Left lung (tissue), 10 donors: ENCODE data around the gene CEBPA. TPM values are rescaled to one million over a fixed set of nuclear protein-coding genes. Genes with fewer than 3 reads are reported as not detected.
A peak's percentile ranks its signal among the peaks of the same experiment; 100 is the strongest.

Source experiments
- ATAC-seq: fragments of 200-7000 bp; cut with Tn5 transposase; one replicate; pipeline ENCODE4 v1.9.1; 2020; ENCODE audit warnings: moderate library complexity
- DNase-seq, 4 donors: peaks; one replicate each; pipeline ENCODE4 v3.0.0-alpha.2; 2013 to 2020
- H3K27ac ChIP-seq, 2 donors: fragments of 200-600 bp; sonication (generic) in 1 of 2; one replicate each; pipeline versions ENCODE4 v1.5.0 to v1.8.0; 2020 to 2021
- H3K27me3 ChIP-seq, 2 donors: fragments of 200-600 bp; sonication (generic) in 1 of 2; one replicate each; pipeline versions ENCODE4 v1.5.0 to v1.8.0; 2020 to 2021
- H3K36me3 ChIP-seq, 2 donors: fragments of 200-600 bp; sonication (generic) in 1 of 2; one replicate each; pipeline versions ENCODE4 v1.5.0 to v1.8.0; 2020 to 2021
- H3K4me1 ChIP-seq, 2 donors: fragments of 200-600 bp; one replicate each; pipeline ENCODE4 v1.8.0; 2021
- H3K4me3 ChIP-seq, 2 donors: fragments of 200-600 bp; sonication (generic) in 1 of 2; one replicate each; pipeline versions ENCODE4 v1.5.0 to v1.8.0; 2020 to 2021; ENCODE audit warnings: mild to moderate bottlenecking in 1 of 2
- H3K9me3 ChIP-seq, 2 donors: fragments of 200-600 bp; sonication (generic) in 1 of 2; one replicate each; pipeline versions ENCODE4 v1.5.0 to v1.8.0; 2020 to 2021
- intact Hi-C, 2 donors: fragments of 100-400 bp; cut with DNase I; formaldehyde crosslinking; loops; one replicate each; pipeline versions ENCODE4 v1.11.2 to v1.14.2; 2022
- polyA plus RNA-seq, 6 donors: library from polyadenylated mRNA; unstranded; fragments of 120-200 nt; gene quantifications; one replicate each; pipeline ENCODE4 v1.2.1, GENCODE V29; 2013; ENCODE audit not compliant: insufficient read length in 6 of 6
- total RNA-seq, 2 donors: library from RNA; stranded (reverse); fragmentation: NEBNext Ultra II Directional; extraction: Animal tissue kit (Norgen Biotek cat#: 25700); gene quantifications; one replicate each; pipeline ENCODE4 v1.2.1, GENCODE V29; 2021
- TF ChIP-seq, protein P1 (sequence below), 2 donors: fragments of 200-600 bp; sonication (generic) in 1 of 2; IDR thresholded peaks; one replicate each; pipeline versions ENCODE4 v1.5.0 to v1.8.0; 2021; ENCODE audit warnings: antibody characterized with exemption in 2 of 2
- donor health status: DM: no; HTN: yes; CAD: no.
- donor health status: DM: no; HTN: no; CAD: no.

The CEBPA gene
- total and polyA plus RNA-seq, 8 donors, result 11.2 to 93.8 (median 16.5) TPM

- Histone ChIP-seq H3K4me3 (no peak overlapping the region), H3K27me3 (no peaks in the 10 kb centered on the region), H3K4me1 (peaks cover 19 to 67% of the 10 kb centered on the region in 2 donors), H3K9me3 (no peaks in the 10 kb centered on the region), H3K27ac (peak overlapping the region in 1 of 2 donors; percentile 77), H3K36me3 (no peaks in the 10 kb centered on the region)
- ATAC-seq (no peak), DNase-seq (peak in 1 of 4 donors; percentile 37)
- TF ChIP-seq, protein P1, sequence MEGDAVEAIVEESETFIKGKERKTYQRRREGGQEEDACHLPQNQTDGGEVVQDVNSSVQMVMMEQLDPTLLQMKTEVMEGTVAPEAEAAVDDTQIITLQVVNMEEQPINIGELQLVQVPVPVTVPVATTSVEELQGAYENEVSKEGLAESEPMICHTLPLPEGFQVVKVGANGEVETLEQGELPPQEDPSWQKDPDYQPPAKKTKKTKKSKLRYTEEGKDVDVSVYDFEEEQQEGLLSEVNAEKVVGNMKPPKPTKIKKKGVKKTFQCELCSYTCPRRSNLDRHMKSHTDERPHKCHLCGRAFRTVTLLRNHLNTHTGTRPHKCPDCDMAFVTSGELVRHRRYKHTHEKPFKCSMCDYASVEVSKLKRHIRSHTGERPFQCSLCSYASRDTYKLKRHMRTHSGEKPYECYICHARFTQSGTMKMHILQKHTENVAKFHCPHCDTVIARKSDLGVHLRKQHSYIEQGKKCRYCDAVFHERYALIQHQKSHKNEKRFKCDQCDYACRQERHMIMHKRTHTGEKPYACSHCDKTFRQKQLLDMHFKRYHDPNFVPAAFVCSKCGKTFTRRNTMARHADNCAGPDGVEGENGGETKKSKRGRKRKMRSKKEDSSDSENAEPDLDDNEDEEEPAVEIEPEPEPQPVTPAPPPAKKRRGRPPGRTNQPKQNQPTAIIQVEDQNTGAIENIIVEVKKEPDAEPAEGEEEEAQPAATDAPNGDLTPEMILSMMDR (IDR thresholded peaks at IDR 0.05), result no peak
- intact Hi-C loops, result no loop called here
Measured at GRCh38 chr19:33277434-33277833, 24.9 kb downstream of the CEBPA start.

- intact Hi-C loops, result no loop called here
- peaks cover 19 to 57% of the 10 kb centered on the region in 2 donors for H3K4me1 ChIP-seq
- peak in 1 of 4 donors; percentile 61 for DNase-seq
- H3K4me3 ChIP-seq, result no peak overlapping the region
- TF ChIP-seq, protein P1 (IDR thresholded peaks at IDR 0.05), result no peak
- H3K9me3 ChIP-seq, result no peaks in the 10 kb centered on the region
- no peak overlapping the region for H3K27ac ChIP-seq
- no peaks in the 10 kb centered on the region for H3K27me3 ChIP-seq
- peak; percentile 4 for ATAC-seq
- H3K36me3 ChIP-seq, result no peaks in the 10 kb centered on the region
Measured at GRCh38 chr19:33275933-33276619, 26.3 kb downstream of the CEBPA start.

- no peak overlapping the region for H3K4me3 ChIP-seq
- DNase-seq (peak in 1 of 4 donors; percentile 55), ATAC-seq (no peak)
- no peaks in the 10 kb centered on the region for H3K27me3 ChIP-seq
- H3K36me3 ChIP-seq, result no peaks in the 10 kb centered on the region
- H3K4me1 ChIP-seq, result peaks cover 19 to 52% of the 10 kb centered on the region in 2 donors
- H3K9me3 ChIP-seq, result no peaks in the 10 kb centered on the region
- TF ChIP-seq, protein P1 (IDR thresholded peaks at IDR 0.05), result no peak
- intact Hi-C loops, result no loop called here
- no peak overlapping the region for H3K27ac ChIP-seq
Measured at GRCh38 chr19:33275559-33275932, 26.8 kb downstream of the CEBPA start.

- H3K9me3 ChIP-seq, result no peaks in the 10 kb centered on the region
- peak overlapping the region; percentile 63 to 82 for H3K27ac ChIP-seq
- no peak overlapping the region for H3K4me3 ChIP-seq
- intact Hi-C loops, result no loop called here
- TF ChIP-seq, protein P1 (IDR thresholded peaks at IDR 0.05), result no peak
- H3K4me1 ChIP-seq, result peaks cover 19 to 47% of the 10 kb centered on the region in 2 donors
- H3K36me3 ChIP-seq, result no peaks in the 10 kb centered on the region
- no peaks in the 10 kb centered on the region for H3K27me3 ChIP-seq
- peak; percentile 63 for ATAC-seq
- DNase-seq, result peak in 1 of 4 donors; percentile 68
Measured at GRCh38 chr19:33274663-33275558, 27.4 kb downstream of the CEBPA start.
